Activated CD8-positive, alpha-beta memory T cell treated with anti-CD3 and anti-CD28 coated beads, Interleukin-2, amount 50 U/mL, for 1 hour (primary cell): ENCODE measurements around the gene ACSF2.
A peak's percentile ranks its signal among the peaks of the same experiment; 100 is the strongest.

Experiments
- DNase-seq: peaks from one replicate; pipeline ENCODE4 v3.0.0-alpha.2; 2020; ENCODE audit errors: extremely low read depth

ACSF2 gene

DNA sequence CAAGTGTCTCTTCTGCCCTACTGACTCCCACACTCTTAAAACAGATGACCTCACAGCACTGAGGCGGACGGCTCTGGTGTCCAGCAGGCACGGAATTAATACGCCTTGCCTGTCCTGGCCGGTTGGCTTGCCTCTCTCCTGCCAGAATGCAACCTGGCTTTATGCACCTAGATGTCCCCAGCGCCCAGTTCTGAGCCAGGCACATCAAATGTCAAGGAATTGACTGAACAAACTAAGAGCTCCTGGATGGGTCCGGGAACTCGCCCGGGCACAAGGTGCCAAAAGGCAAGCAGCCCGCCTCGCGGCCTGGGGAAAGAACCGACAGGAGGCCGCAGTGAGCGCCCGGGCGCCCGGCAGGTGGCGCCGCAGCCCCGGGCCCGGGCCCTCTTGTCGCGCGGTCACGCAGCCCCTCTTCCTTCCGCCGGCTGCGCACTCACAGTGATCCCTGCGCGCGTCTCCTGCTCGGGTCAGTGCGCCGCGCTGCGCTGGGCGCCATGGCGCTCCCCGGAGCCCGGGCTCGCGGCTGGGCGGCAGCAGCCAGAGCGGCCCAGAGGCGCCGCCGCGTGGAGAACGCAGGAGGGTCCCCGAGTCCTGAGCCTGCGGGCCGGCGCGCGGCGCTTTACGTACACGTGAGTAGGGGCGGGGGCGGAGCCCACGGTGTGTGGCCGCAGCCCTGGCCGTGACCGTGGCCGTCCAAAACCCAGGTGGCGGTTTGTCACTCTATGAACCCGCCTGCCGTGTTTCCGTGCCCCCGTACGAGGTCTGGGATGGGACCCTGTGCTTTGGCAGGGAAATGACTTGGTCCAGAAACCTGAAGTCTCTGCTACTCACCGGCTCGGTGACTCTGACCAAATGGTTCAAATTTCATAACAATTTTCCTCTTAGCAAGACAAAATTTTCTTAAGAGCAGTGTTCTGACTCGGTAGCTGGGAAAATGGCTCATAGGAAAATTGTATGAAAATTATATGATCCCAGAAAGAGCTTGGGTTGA is 52.7 kb downstream of the ACSF2 start, which contains the start of gene RSAD1:
TSS of gene RSAD1 (plus strand) at position 470 of the 991 bp plus-strand sequence. CDS start at position 495, 25 bp downstream.
- DNase-seq, result peak; percentile 53

DNA sequence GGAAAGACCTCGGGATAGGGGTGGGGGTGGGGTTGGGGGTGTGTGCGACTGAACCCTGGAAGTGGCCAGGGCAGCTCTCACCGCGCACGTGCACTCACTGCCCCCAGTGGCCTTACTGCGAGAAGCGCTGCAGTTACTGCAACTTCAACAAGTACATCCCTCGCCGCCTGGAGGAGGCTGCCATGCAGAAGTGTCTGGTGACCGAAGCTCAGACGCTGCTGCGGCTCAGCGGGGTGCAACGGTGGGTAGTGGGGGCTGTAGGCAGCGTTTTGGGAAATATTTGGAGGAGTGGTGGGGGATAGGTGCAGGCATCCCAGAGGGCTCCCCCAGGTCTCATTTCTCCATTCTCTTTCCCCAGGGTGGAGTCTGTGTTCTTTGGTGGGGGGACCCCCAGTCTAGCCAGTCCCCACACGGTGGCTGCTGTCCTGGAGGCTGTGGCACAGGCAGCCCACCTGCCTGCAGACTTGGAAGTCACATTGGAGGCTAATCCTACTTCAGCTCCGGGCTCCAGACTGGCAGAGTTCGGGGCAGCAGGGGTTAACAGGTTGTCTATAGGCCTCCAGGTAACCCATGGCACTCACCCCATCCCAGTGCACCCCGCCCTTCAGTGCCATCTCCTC is 53.6 kb downstream of the ACSF2 start:
- no peak for DNase-seq

DNA sequence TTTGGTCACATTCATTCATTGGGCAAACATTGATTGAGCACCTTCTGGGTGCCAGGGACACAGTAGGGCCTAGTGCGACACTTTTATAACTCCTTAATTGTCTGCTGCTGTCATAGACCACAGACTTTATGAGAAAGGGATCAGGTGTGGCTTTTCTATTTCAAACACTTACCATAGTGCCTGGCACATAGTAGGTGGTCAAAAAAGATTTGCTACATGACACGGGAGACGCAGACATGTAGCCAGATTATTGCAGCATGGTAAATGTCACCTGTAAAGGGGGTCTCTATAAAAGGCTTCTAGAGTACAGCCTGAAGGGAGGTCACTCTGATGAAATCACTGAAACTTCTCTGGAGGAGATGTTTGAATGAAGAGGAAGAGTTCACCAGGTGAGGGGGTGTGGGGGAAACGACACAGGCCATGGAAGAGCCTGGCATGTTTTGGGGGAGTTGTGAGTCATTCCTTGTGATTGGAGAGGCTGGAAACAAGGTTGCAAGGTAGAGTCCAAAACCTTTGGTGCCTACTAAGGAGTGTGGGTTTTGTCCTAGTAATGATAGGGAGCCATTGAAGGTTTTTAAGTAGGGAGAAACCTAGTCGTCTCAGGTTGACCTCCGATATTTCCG is 54.2 kb downstream of the ACSF2 start:
- DNase-seq, result no peak

DNA sequence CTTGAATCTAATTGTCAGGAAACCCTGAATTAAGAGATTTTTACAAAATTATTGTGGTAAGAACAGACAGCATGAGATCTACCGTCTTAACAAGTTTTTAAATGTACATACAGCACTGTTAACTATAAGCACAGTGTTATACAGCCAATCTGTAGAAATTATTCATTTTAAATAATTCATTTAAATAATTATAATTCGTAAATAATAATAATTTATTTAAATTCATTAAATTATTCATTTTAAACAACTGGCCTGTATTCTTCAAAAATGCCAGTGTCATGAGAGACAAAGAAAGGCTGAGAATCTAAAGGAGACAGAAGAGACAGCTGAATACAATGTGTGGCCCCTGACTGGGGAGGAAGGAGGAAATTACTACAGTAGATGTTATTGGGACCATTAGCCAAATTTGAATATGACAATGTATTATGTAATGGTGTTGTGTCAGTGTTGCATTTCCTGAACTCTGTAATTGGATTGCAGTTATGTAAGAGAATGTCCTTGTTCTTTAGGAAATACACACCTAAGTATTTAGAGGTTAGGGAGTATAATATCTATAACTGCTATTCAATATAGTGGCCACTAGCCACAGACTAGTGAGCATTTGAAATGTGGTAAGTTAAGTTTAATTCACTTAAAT is 55.0 kb downstream of the ACSF2 start:
- DNase-seq, result no peak

DNA sequence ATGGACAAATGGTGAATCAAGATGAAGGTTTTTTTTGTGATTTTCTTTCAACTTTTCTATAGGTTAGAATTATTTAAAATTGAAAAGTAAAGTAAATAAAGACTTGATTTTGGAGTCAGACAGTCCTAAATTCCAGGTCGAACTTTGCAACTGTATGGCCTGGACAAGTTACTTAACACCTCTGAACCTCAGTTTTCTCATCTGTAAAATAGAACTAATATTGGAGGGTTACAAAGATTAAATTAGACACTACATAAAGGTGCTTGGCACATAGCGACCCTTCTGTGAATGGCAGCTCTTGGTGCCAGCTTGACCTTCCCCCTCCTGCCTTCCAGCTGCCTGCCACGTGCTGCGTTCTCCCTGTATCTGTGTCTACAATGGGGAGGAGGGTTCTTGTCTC is 55.6 kb downstream of the ACSF2 start:
- DNase-seq, result no peak

DNA sequence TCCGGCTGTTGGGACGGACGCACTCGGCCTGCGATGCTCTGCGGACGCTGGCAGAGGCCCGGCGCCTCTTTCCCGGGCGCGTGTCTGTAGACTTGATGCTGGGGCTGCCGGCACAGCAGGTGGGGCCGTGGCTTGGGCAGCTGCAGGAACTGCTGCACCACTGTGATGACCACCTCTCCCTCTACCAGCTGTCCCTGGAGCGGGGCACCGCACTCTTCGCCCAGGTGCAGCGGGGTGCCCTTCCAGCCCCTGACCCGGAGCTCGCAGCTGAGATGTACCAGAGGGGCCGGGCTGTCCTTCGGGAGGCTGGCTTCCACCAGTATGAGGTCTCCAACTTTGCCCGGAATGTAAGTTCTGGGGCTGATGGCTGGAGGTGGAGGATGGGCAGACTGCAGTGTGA is 56.1 kb downstream of the ACSF2 start:
- DNase-seq, result no peak

DNA sequence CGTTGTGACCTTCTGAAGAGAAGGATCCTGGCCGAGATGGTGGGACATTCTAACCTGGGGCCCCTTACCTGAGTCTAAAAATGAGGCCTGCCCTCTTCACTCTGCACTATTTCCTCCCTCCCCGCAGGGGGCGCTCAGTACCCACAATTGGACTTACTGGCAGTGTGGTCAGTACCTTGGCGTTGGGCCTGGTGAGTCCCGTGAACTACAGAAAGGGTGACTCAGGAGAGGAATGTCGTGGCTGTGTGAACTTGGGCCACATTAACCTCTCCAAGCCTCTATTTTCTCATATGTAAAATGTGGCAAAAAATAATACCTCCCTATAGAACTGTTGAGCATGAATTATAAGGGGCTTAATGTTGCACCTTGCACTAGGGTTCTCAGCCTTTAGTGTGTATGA is 56.5 kb downstream of the ACSF2 start:
- no peak for DNase-seq

DNA sequence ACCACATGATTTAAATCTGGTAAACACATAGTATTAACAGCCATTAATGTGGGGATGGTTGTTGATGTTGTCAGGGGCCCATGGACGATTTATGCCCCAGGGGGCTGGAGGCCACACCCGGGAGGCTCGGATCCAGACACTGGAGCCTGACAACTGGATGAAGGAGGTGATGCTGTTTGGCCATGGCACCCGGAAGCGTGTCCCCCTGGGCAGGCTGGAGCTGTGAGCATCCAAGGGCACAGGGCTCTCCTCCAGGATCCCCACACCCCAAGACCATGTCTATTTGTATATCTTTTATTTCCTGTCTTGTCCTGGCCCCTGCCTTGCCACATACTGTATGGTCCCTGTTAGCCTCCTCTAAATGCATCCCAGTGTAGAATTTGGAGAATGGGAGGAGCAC is 57.2 kb downstream of the ACSF2 start:
- no peak for DNase-seq

DNA sequence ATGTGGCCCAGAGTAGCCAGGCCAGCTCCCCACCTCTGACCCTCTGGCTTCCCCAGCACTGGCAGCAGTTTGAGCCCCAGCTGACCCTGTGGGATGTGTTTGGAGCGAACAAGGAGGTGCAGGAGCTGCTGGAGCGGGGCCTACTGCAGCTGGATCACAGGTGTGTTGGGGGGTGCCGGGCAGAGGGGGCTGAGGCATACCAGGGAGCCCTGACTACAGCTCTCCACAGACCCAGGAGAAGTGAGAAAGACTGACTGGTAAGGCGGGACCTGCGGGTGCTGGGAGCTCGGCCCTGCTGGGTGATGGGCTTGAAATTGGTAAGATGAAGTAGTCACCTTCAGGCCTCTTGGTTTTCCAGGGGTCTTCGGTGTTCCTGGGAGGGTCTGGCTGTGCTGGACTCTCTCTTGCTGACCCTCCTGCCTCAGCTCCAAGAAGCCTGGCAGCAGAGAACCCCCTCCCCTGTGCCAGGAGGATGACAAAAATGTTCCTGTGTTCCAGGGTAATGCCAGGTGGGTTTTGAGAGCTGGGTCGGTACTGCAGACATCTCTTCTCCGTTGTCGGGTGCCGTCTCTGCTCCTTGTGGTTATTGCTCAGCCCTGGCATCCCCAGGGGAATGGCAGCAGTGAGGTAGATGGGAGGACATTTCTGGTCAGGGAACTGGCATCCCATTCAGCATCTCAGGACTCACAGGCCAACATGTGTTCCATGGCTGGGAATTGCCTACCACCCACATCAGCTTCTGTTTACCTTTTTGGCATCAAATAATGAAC is 58.6 kb downstream of the ACSF2 start:
- no peak for DNase-seq

DNA sequence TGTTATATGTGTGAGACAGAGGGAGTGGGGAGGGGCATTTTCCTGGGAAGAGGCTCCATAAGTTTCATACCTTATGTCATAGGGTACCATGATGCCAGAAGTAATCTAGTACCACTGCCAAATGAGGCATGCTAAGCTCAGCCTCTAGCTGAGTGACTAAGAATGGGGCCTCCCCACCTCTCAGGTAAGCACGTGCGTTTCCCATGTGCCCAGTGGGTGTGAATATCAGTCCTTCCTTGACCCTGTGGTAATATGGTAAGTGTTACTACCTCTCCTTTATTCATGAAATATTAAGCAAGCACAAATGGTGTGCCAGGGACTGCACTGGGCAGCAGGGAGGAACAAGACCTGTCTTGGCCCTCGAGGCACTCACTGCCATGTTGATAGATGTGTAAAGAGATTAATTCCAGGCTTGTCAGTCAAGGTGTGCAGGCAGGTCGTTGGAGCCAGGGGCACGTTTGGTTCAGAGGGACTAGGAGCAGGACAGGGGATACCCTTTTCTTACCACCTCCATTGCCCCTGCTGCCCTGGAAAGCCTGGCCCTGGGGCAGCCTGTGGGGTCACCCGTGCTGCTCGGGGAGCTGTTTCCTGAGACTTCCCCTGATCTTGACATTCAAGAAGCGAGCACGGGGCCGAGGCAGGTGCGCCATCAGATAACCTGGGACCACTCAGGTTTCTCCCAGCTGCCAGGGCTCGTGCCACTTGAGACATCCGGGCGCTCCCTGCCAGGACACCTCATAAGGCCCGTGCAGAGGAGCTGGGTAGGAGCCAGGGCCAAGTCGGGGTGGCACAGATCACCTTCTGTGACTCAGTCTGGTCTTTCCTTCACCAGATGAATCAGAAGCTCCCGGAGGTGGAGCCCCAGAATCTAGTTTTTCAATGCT is 61.4 kb downstream of the ACSF2 start:
- DNase-seq, result no peak

DNA sequence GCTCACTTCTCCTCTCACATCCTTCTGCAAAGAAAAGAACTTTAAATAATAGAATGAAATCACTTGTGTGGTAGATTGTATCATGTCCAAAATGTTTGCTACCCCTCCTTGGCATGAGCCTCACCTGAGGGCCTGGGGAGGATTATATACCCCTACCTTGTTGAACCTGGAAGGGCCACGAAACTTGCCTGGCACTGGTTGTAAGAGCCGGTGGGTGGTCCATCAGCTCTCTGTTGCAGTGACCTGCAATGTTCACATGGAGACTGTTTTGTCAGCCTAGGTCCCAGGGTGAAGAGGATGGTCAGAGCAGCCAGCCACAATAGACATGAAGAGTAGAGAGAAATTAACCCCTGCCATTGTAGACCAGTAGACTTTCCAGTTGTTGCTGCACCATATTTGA is 62.9 kb downstream of the ACSF2 start:
- no peak for DNase-seq

DNA sequence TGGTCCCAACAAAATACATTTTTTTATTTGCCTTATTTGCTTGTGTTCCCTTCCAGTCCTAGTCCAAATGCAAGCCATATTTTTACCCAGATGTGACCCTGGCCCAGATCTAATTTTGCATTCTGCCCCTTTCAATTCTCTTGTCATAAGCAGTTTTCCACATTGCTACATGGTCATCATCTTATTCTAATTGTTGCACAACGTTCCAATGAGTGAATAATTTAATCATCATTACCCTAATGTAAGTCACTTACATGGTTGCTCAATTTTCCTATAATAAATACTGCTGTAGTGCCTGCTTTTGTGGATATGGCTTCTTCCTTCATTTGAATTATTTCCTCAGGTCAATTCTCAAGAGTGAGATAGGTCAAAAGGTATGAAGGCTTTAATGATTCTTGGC is 65.5 kb downstream of the ACSF2 start:
- DNase-seq, result no peak

DNA sequence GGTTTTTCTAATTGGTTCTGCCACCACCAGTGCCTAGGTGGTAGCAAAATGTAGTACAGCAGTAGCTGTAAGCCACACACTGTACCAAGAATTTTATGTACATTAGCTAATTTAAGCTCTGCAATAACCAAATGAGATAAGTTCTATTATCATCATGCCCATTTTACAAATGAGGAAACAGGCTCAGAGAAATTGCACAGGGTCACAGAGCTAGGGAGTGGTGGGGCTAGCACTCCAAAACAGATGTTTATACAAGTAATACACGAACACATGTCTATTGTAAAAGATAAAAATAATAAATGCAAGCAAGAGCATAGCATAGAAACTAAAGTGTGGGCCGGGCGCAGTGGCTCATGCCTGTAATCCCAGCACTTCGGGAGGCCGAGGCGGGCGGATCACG is 66.2 kb downstream of the ACSF2 start:
- DNase-seq, result no peak

DNA sequence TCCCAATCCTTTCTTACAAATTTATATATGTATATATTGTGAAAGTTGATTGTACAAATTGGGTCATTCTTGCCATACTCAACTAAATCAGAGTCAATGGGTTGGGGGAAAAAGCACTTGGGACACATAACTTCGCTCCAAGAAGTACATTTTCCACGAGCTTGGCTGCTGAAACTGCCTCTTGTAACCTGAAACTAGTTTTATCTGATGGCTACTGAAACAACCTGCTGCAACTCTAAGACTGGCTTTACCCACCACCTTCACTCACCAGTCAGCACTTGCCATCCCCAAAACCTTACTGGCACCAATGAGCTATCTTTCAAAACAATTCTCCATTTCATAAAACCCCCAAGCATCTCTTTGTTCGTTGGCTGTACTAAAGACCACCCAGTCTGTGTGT is 67.7 kb downstream of the ACSF2 start:
- DNase-seq, result no peak

DNA sequence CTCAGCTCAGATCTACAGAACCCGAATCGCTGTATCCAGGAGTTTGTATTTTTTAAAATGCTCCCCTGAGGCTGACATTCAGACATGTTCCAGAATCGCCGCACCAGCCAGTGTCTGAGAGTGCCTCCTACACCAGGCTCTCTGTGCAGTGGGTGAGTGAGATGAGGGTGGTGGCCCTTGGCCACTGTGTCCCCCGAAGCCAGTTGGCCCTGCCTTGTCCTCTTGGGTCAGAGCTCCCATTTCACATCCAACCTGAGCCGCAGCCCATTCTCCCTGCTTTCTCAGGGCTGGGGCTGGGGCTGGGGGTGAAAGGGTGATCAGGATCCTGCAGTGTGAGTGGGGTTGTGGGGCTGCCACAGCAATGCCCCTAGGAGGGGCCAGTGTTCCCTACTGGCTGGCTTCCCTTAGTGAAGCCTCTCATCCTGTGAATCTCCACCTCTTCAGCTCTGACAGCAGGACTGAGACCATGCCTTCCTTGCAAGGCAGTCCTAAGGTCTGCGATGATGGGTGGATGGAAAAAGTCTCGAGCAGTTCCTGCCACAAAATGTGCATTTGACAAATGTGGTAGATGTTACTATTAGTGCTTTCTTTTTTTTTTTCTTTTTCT is 69.3 kb downstream of the ACSF2 start:
- DNase-seq, result no peak

DNA sequence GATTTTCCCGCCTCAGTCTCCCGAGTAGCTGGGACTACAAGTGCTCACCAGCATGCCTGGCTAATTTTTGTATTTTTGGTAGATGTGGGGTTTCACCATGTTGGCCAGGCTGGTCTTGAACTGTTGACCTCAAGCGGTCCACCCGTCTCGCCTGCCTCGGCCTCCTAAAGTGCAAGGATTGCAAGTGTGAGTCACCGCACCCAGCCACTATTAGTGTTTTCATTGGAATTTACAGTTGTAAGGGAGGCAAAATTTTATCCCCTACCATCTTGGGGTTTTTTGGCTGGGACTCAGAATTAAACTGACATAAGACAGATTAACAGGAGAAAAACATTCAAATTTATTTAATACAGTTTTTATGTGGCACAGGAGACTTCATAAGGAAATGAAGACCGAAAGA is 69.9 kb downstream of the ACSF2 start:
- no peak for DNase-seq

DNA sequence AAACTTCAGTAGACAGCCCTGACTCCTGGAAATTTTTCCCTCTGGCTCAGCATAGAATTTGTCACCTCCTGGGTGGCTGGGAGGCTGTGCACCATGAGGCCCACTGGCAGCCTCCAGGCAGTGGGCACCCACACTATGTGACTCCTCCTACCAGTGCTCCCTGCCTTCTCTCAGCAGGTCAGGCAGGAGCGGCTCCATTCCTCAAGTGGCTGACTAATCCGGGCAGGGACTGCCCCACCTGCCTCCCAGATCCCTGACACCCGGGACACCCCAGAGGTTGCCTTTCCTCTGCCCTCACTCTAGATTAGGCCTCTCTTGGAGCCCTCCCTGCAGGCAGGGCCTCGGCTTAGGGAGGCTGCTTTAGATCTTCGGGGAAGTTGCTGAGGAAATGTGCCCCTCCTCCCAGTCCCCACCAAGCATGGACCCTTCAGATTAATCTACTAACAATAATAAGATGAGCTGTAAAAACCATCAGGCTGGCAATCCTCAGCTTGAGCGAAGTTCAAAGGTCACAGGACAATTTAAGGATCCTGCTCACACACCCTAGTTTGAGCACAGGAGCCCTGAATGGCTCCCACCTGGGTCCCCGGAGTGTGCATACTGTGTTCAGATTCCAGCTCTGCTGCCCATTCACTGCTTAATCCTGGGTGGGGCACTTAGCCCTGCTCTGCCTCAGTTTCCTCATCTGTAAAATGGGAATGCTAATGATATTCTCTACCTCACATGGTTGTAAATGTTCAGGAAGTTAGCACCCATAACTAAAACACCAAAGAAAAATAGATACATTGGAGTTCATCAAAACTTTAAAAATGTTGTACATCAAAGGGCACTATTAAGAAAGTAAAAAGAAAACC is 72.2 kb downstream of the ACSF2 start:
- DNase-seq, result no peak

DNA sequence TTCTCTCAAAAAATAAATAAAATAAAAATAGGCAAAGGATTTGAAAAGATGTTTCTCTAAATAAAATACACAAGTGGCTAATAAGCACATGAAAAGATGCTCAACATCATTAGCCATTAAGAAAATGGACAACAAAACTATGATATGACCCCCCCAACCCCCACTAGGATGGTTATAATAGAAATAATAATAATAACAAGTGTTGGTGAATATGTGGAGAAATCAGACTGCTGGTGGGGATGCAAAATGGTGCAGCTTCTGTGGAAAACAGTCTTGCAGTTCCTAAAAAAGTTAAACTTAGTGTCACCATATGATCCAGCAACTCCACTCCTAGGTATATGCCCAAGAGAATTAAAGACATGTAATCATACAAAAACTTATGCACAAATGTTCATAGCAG is 73.3 kb downstream of the ACSF2 start:
- no peak for DNase-seq

DNA sequence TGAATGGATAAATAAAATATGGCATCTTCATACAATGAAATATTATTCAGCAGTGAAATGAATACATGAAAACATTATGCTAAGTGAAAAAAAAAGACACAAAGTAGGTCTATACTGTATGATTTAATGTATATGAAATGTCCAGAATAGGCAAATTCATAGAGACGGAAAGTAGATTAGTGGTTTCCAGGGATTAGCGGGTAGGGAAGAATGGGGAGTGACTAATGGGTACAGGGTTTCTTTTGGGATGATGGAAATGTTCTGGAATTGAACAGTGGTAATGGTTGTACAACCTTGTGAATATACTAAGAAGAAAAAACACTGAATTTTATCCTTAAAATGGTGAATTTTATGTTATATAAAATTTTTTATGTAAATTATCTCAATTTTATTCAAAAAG is 73.7 kb downstream of the ACSF2 start:
- no peak for DNase-seq
